ENCODE results near the gene EFCAB9.

- TF ChIP-seq CTCF (IDR thresholded peaks at IDR 0.05; ENCODE audit: low read length) (no peak), EZH2 (IDR thresholded peaks at IDR 0.05; ENCODE audit: borderline replicate concordance, low read length) (no peak)
Observed at GRCh38 chr5:172245703-172246125, 51.7 kb downstream of the EFCAB9 start.

Measured in OCI-LY1 (cell line).